HG03060 (cell line): ENCODE measurements around the gene TUBG2.

Source experiments
- ATAC-seq: cut with Tn5 transposase; IDR thresholded peaks from one replicate; pipeline ENCODE4 v1.9.1; 2021; ENCODE audit warnings: low read depth, moderate number of reproducible peaks; ENCODE audit not compliant: unreplicated experiment

The TUBG2 gene

DNA sequence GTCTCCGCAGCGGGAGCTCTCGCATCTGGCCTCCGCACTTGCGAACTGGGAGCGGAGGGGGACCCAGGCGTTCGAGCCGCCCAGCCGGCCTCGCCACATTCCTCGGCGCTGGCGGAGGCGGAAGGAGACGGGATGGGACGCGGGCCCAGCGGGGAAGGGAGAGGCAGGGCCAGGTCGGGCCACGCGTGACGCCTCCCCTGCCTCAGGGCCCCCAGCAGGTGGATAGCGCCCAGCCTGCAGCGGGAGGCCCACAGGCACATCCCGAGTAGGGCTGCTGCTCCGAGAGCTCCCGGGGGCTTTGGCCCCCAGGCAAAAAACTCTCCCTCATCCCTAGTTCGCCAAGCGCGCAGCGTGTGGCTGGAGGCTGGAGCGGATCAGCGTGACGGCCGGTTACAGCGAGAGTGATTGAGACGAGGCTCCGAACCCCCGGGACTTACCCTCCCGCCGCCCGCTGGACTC lies 16.9 kb downstream of the TUBG2 start:
- no peak for ATAC-seq

DNA sequence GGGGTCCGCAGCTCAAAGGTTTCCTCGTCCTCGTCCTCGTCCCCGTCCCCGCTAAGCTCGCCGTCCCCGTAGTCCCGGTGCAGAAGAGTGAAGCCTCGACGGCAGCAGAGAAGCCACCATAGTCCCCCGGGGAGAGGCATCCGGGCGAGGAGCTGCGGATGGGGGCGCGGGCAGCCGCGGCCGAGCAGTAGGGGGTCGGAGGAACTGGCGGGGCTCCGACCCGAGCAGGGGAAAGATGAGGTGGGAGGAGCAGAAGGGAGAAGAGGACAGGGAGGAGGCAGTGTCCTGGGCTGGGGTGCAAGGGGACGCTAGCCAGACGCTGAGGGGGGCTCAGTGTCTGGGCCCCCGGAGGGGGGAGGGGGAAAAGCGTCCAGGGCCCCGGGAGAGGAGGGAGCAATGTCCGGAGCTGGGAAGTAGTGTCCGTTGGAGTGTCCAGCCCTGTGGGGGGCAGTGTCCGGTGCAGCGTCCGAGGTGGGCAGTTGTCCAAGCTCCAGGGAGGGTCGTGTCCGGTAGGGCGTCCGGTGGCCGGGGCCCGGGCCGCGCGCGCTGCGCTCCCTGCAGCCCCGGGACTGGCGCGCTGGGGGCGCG lies 17.4 kb downstream of the TUBG2 start, which contains the start of gene PLEKHH3:
PLEKHH3 (minus strand) TSS at position 571 of the 588 bp plus-strand sequence; CDS start at position 140, 431 bp downstream.
- no peak for ATAC-seq

DNA sequence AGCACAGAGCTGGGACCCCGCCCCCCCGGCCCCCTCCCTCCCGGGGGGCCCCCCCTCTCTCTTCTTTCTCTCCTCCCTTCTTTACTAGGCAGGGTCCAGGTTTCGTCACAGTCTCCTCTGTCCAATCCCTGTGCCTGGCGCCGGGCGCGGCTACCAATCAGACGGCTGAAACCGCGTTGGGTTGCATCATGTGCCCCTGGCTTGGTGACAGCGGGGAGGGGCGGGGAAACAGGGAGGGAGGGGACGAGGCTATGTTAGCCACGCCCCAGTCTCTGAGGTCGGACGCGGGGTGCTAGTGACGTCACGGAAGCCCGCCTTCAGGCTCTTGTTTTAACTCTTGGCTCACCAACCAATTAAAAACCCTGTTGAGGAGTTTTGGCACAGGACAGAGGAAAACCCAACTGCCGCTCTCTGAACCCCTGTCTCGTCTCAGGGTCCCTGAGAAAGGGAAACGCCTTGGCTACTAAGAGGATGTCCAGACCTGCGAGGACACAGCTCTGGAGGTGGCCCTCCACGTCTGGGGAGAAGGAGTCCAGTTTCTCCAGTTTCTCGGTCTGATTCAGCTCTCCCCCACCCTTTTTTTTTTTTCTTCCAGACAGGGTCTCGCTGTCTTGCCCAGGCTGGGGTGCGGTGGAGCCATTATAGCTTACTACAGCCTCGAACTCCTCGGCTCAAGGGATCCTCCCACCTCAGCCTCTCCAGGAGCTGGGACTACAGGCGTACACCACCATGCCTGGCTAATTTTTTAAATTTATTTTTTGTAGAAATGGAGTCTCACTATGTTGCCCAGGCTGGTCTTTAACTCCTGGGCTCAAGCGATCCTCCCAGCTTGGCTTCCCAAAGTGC lies 18.2 kb downstream of the TUBG2 start:
- ATAC-seq: peak; percentile 49

DNA sequence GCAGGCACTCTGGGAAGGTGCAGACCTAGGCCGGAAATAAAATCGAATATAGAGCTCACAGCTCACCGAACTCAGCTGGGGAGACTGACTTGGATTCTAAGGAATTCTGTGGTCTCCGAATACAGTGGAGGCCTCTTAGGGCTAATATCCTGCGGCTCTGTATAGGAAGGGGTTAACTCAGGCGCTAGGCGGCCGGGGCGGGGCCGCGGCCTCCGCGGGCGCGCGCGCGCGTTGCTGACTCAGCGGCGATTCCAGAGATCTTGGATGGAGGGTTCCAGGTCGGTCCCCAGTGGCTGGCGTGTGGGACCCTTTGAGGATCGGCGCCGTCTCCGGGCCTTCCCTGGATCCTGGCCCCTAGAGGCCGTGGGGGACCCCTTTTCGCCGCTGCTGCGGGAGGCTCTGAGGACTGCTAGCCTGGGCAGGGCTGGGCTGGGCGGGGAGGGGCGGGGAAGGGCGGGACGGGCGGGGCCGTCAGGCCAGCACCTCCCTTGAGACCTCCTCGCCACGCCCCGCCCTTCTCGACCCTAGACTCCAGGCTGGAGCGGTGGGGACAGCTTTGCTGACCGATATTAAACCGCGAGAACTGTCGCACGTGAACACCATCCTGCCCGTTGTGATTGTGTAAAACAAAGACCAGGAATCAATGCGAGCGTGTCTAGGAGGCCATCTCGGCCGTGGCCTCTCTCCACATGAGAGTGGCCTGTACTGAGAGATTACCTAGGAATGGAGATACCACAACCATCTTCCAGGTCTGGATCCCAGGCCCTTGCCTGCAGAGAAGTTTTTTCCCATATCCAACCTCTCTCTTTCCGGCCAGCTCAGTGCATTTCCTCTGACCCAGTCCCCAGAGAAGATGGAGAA lies 19.1 kb downstream of the TUBG2 start:
- no peak for ATAC-seq

DNA sequence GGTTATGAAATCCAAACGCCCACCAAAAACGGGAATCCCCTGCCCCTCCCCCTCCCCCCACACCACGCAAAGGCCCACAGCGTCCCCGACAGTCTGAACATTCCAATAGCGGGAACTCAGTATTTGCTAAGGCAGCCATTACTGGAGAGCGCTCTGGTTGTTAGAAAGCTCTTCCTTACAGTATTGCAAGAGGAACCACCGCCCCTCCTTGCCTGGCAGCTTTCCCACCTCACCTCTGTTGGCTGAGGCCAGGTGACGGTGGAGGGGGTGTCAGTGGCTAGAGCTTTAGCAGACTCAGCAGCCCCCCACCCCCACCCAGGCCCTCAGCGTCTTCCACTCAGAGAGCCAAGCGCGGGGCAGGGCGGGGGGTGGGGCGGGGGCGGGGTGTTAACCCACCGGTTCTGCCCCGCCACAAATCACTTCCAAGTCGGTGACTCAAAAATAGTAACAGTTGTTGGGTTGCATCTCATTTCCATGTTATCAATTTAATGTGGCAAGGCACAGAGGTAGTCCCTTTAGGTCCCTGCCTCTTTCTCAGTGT lies 19.9 kb downstream of the TUBG2 start:
- ATAC-seq: no peak

DNA sequence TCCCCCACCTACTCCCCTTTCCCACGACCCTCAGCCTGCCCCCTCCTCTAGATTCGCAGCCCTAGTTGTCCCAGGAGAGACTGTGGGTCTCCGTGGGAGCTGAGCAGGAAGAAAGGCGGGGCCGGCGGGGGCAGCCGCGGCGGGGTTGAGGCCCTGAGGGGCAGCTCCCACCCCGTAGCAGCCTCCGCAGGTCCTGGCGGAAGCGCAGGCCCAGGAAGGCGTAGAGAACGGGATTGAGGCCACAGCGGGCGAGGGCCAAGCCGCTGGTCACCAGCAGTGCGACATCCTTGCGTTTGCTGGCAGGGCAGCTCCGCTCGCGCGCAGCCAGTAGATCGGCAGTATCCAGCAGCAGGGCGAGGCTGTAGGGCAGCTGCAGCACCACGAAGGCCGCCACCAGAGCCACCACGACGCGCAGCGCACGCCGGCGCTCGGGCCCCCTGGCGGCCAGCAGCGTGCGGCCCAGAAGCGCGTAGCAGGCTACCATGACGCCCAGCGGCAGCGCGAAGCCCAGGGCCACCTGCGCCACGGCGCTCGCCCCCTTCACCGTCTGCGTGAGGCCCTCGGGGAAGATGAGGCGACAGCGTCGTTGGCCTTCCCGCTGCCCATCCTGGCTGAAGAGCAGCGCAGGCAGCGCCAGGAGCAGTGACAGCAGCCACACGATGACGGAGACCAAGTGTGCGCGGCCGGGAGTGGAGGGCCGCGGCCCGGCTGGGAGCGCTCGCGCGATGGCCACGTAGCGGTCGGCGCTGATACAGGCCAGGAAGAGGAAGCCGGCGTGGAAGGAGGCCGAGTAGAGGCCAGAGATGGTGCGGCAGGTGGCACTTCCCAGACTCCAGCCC lies 20.6 kb downstream of the TUBG2 start:
- no peak for ATAC-seq

DNA sequence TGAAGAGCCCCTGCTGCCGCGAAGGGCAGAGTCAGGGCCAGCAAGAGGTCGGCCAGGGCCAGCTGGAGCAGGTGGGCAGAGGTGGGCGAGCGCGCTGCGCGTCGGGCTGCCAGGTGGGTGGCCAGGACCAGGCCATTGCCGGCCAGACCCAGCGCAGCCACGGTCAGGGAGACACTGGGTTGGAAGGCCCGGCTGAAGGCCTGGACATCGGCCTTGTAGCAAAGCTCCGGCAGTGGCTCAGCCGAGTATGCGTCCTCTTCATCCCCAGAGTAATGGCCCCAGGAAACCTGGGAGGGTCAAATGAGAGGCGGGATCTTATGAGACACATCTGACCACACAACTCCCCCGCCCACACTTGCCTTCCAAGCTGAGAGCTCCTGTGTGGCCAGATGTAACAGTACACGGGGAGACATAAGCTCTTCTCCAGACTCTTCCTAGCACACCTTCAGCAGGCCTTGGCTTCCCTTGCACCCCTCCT lies 21.3 kb downstream of the TUBG2 start:
- ATAC-seq: no peak

DNA sequence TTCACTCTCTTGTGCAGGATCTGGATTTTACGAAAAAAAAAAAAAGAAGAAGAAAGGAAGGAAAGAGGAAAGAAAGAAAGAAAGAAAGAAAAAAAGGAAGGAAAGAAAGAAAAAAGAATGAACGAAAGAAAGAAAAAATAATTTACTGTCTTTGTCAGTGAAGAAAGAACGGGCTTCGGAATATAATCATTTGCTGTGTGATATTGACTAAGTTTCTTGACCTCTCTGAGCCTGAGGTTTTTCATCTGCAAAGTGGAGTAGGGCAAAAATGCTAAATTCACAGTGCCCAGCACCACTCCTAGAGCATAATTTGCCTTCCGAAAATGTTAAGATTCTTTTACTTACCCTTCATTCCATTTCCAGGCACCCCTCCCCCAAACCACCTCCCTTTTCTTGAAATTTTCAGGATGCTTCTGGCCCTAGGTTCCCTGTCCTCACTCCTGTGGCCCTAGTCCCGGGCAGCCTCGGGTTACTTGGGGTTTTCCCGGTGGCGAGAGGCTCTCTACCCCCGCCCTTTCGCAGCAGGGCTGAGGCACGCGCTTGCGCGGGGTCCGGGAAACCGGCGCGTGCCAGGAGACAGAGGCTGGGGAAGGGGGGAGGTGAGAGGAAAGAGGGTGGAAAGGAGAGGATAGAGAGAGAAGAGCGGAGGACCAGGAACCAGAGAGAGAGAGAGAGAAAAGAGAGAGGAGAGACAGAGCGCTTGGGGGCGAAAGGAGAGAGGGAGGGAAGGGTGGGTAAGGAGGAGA lies 23.1 kb downstream of the TUBG2 start, which contains the start of gene CNTNAP1:
CNTNAP1 (plus strand) TSS at position 556 of the 746 bp plus-strand sequence. CDS start 299 bp downstream, outside the sequence.
- no peak for ATAC-seq

DNA sequence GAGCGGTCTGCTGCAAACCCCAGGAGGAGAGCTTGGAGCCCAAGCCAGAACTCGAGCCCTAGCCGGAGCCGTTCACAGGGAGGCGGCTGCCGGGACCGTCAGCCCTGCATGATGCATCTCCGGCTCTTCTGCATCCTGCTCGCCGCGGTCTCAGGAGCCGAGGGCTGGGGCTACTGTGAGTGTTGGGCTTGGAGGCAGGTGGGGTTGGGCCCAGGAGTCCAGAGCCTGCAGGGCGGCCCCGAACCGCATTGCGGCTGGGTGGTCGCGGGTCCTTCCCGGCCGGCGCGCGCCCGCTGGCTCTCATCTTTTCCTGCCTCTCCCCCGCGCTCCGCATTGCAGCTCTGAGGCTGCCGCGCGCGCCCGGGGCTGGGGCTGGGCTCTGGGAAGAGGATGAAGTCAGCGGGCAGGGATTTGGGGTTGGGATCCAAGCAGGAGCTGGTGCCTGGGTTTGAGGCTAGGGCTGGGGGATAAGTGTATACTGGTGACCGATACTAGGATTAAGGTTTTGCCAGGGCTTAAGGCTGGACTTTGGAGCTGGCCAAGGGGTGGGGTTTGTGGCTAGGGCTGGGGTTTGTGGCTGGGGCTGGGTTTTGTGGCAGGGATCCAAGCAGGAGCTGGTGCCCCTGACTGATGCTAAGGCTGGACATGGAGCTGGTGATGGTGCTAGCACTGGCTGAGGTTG lies 23.8 kb downstream of the TUBG2 start:
- ATAC-seq: no peak

DNA sequence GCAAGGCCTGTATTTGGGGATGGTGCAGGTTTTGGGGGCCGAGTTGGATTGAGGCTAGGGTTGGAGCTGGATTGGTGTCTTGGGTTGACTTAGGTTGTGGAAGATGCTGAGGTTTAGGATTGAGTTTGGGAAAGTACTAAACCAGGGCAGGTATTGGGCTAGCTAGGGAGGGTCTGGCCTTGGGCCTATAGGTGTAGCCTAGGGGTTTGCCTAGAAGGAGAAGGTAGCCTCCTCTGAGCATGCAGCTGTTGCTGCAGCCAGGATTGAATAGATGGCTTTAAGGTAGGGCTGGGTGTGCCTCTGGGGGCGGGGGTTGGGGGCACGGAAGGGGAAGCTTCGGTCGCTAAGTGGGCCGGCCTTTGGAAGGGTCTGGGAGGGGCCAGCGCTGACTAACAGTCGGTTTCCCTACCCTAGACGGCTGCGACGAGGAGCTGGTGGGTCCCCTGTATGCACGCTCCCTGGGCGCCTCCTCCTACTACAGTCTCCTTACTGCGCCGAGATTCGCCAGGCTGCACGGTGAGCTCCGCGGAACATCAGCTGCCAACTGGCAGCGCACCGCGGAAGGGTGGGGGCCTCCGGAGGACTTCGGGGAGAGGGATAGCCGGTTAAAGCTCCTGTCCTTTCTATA lies 24.4 kb downstream of the TUBG2 start:
- no peak for ATAC-seq

DNA sequence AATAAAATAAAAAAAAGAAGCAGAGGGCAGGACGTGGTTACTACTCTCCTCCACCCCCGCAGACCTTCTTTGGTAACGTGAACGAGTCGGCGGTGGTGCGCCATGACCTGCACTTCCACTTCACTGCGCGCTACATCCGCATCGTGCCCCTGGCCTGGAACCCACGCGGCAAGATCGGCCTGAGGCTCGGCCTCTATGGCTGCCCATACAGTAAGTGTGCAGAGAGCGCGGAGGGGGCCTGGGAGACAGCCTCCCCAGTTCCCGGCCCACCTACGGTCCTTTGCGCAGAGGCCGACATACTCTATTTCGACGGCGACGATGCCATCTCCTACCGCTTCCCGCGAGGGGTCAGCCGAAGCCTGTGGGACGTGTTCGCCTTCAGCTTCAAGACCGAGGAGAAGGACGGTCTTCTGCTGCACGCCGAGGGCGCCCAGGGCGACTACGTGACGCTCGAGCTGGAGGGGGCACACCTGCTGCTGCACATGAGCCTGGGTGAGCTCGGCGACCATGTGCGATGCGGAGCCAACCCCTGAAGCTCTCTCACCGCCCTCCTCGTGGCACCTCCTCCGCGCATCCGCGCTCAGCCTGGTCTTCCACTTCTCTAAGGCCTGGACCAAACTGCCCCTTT lies 26.0 kb downstream of the TUBG2 start:
- ATAC-seq: no peak

DNA sequence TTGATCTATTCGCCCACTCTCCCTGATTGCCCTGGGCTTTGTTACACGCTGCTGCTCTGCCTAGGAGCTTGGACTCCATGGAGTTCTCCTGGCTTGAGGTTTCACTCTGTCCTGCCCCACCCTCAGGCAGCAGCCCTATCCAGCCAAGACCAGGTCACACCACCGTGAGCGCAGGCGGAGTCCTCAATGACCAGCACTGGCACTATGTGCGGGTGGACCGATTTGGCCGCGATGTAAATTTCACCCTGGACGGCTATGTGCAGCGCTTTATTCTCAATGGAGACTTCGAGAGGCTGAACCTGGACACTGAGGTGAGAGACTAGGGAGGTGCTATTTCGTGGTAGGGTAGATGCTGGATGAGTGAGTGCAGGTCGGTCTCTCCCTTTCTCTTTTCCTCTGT lies 26.7 kb downstream of the TUBG2 start:
- ATAC-seq: no peak

DNA sequence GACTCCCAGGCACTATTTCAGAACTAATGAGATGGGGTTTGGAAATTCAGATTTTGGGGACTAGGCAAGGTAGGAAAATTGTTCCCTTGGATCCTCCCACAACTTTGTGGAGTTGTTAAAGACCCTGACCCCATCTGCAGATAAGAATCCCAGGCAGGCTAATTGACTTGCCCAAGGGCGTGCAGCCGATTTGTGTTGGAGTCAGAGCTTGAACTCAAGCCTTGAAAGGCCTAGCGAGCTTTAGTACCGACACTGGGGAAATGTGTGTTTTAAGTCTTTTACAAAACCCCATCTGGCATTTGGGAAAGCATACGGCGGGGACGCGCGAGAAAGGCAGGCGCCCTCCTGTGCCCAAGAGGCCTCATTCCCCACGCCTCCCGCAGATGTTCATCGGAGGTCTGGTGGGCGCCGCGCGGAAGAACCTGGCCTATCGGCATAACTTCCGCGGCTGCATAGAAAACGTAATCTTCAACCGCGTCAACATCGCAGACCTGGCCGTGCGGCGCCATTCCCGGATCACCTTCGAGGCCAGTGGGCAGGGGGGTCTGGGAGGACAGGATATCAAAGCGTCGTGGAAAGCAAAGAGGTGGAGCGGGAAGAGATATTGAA lies 27.5 kb downstream of the TUBG2 start:
- no peak for ATAC-seq

DNA sequence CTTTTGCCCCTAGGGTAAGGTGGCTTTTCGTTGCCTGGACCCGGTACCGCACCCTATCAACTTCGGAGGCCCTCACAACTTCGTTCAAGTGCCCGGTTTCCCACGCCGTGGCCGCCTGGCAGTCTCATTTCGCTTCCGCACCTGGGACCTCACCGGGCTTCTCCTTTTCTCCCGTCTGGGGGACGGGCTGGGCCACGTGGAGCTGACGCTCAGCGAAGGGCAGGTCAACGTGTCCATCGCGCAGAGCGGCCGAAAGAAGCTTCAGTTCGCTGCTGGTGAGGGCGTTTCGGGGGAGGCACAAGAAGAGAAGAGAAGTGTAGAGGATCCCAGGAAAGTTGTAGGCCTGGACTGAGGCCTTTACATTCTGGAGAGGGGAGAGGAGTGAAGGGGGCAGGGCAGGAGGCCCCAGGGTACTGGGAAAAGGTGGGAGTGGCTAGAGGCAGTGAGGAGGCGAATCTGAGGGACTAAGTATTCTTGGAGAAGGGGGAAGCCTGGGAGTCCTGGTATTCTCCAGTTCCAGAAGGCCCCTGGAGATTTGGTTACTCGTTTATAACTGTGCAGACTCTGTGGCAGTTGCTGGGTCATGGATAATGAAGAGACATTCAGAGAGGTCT lies 28.7 kb downstream of the TUBG2 start:
- no peak for ATAC-seq

DNA sequence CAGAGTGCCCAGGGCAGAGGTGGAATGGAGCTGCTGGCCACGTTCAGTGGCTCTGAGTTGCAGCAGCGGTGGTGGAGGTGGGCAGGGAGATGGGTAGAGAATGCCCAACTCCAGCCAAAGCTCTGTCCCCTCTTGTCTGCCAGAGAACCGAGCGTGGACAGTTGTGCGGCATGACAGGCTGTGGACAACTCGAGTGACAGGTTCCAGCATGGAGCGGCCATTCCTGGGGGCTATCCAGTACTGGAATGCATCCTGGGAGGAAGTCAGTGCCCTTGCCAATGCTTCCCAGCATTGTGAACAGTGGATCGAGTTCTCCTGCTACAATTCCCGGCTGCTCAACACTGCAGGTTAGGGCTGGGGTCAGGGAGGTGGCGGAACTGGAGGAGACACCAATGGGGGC lies 31.5 kb downstream of the TUBG2 start:
- ATAC-seq: no peak

DNA sequence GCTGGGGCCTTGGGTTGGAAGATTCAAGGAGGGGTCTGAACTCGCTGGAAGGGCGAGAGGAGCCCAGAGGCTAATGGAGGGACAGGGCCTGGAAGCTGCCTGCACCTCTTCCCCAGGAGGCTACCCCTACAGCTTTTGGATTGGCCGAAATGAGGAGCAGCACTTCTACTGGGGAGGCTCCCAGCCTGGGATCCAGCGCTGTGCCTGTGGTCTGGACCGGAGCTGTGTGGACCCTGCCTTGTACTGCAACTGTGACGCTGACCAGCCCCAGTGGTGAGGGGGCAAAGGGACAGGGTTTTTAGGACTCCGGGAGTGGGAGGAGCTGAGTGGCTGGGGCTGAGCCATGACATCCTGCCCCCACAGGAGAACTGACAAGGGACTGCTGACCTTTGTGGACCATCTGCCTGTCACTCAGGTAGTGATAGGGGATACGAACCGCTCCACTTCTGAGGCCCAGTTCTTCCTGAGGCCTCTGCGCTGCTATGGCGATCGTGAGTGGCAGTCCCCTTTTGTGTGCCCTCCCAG lies 32.0 kb downstream of the TUBG2 start:
- ATAC-seq: no peak
